ENCODE data around the gene PCNA.
A peak's percentile ranks its signal among the peaks of the same experiment; 100 is the strongest.
"Not testable (repeated sequence)": the region's sequence is repeated elsewhere in the genome, so short reads cannot be mapped to it uniquely, and the experiment has no call there.

Gene PCNA

DNA sequence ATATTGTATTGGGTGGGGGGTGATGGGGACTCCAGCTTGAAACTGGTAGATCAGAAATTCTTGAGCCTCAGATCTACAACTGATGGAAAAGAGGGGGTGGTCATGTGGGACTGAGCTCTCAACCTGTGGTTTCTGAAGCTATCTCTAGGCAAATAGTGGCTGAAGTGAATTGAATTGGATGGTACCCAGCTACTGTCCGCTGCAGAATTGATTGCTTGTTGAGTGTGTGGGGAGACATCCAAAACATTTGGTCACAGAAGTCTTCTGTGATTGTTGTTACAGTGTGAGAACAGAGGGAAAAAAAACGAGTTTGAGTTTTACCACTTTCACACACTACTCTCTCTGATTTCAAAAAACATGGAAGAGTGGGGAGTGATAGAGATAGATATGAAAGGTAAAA is 21.9 kb upstream of the PCNA start:
- DNase-seq = no peak

DNA sequence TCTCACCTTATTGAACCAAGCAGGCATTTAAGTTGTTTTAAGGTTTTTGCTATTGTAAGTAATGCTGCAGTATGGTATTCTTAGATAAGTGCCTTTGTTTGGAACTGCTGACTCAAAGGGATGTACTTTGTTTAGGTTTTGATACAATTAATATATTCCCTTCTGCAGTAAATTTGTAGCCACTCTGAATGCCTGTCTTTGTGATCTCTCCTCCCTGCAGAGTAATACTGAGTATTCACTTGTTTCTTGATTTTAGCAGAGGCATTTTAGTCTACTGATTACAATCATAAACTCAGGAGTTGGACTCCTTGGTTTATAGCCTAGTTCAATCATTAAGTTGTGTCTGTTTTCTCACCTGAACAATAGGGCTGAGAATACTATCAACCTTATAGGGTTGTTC is 20.4 kb upstream of the PCNA start:
- no peak for DNase-seq

DNA sequence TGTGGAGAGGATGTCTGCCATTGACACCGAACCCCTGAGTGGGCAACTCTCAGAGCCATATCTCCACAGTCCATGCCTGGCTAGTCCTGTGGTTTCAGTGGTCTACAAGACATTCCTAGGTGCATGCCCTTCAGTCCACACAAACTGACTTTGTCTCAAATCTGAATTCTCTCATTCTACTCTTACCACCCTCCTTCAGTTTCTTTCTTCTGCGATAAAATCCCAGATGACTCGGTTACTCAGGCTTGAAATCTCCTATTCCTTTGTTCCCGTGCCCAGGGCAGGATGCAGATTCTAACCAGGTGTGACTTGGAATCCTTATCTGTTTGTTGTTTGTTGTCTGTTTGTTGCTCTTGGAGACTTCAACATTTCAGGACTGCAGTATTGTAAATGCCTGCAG is 16.3 kb upstream of the PCNA start:
- no peak for DNase-seq

DNA sequence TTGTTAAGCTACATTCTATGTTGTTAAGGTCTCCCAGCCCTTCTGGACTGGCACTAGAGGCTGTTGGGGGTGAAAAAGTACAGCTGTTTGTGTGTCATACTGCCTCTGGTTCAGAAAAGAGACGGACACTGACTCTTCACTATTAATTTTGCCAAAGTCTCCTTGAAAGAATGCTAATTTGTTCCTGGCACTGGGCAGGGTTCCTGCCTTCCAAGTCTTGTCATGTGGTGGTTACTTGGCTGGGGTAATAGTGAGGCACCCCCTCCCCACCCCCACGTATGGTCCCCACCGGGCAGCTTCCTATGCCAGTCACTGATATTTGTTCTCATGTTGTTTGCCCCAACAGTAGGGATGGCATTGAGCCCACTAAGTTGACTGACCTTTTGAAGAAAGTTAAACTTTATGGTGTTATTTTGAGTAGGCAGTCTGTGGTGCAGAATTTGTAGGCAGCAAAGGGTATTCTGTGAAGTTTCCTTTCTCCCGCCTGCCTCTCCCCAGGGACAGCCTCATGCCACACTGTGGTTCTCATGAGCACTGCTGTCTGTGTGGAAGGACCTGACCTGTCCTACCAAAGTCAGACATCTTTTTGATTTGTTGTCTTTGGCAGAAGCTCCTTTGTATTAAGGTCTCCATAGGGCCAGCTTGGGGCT is 15.7 kb upstream of the PCNA start:
- no peak for DNase-seq

DNA sequence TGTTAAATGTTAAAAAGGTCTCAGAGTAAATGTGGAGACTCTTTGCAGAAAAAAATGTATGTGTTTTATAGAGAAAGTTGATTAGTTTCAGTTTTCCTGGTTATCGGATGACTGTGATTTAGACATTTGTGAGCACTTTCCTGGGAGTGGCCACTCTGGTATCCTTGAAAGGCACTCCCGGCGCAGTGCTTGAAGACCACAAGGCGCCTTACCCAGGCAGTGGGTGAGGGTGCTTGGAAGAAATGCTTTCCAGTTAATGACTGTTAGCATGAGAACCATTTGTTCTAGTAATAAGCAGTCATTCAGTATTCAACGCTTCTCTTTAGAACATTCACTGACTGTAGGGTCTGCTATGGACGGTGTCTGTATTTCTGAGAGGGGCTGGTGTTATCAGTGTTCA is 14.2 kb upstream of the PCNA start:
- DNase-seq = no peak

DNA sequence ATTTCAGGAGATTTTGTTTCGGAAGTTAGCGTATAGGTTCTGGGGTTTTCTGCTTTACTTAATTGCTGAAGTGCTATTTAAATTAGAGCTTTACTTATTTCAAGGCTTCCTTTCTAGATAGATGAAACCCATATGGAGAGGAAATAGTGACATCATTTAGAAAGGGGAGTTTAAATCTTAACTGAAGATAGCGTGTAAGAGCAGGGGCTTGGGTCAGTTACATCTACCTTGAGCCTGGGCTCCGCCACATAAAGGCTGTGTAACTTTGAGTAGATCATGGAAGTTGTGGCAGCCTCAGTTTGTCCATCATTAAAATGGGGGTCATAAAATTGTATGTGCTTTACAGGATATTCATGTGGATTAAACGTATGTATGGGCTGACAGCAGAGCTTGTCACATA is 11.7 kb upstream of the PCNA start:
- DNase-seq = no peak

DNA sequence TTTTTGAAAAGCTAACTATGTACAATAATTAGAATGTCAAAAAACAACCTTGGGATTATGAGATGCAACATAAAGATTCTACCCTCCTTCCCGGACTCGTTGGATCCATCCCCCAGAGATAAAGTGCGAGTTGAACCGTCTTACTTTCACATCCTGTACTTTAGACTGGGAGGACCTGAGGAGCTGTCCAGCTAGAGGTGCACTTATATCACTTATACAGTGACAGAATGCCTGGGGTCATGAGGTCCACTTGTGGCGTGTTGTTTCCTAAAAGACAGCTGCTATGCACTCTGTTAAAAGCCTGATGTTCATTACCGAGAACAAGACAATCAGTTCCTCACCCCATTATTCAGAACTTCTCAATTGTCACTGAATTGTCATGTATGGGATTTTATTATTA is 9.1 kb upstream of the PCNA start:
- peak; percentile 53 for DNase-seq

DNA sequence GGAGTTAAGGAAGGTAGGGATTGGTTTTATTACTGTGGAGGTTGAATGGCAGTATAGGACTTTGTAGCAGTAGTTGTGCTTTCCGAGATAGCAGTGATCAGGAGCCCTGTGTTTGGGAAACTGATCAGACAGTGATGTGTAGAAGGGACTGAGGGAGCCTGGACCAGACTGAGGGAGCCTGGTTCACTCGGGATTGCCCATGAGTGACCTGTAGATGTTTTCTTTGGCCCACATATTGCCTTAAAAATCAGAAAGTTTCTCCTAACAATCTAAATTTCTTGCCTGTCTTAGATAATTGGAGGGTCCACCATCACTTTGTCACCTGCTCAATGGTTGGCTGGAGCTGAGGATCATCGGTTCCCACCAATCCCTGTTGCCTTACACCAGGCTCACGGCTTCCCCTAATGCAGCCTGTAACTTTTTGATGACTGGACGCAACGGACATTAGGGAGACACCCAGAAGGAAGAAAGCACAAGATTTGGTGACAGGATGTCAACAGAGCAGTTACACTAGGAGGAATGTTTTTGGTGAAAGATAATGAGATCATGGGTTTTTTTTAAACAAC is 8.2 kb upstream of the PCNA start:
- no peak for DNase-seq

DNA sequence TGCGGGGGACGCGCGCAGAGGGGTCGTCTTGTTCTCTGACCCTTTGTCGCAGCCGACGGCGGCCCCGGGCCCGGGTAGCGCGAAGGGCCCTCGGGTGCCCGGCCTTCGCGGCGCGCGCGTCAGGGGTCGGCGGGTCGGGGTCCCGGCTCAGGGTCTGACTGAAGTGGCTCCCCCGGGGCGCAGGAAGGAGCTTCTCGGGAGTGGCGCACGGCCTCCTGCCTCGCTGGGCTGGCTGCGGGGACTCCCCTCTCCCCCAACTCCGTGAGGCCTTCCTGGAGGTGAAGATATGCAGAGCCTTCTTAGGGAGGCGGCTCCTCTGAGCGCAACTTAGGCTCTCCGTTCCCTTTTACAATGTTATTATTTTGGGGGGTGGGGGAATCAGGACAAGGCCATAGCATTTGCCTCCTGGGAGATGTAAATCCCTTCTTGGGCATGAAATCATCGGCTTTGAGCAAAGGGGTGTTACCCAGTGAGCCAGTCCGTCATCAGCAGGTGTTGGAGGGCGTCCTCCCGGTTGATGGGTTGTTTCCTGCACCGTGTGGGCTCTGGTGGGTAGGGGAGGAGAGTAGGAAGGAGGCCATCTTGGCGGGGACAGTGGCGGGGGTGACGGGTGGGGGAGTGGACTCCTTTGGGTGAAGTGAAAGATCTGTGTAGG is 7.6 kb upstream of the PCNA start:
- DNase-seq = no peak

DNA sequence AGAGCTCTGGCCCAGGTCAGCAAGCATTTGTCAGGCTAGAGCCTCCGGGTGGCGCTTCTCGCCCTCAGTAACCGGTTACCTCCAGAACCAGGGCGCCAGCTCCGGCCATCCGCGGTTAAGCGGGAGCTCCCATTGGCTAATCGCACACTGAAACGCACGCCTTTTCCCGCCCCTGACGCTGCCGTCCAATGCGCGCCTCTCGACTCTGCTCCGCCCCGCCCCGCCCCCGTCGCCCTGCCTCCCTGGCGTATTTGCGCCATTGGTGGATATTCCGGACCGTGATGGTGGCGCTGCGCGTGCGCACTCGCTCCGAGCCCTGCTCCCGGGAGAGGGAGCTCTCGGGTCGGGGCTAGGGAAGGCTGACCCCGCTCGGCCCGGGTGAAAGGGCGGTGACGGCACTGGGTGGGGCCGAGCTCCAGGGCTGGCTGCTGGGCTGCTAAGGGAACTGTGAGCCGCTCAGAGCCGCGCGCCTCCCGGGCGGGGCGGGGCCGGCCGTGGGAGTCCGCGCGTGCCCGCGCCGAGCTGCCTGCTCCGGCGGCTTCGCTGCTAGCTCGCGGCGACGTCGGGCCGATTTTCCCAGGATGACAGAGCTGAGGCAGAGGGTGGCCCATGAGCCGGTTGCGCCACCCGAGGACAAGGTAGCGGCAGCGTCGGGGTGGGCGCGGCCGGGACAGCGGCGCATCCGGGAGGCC is 6.9 kb upstream of the PCNA start, which contains the start of gene CDS2:
Gene CDS2, plus strand, starts transcription at position 497 of the 692 bp plus-strand sequence. Its CDS starts 85 bp downstream, at position 582.
- peak; percentile 98 for DNase-seq

DNA sequence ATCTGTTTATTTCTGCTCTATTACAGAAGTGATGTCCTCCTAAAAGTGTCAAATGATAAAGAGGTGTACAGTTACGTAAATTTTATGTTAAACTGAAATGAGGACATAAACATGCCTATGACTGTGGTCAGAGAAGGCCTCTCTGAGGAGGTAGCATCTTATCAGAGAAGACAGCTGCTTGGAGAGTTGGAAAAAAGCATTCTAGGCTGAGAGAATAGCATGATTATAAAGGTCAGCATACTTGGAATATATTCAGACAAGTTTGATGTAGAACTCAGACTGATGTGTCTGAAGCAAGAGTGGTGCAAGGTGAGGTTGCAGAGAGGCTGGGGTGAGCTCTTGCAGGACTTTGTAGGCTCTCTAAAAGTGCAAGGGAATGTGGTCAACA is 3.1 kb upstream of the PCNA start:
- DNase-seq = no peak

DNA sequence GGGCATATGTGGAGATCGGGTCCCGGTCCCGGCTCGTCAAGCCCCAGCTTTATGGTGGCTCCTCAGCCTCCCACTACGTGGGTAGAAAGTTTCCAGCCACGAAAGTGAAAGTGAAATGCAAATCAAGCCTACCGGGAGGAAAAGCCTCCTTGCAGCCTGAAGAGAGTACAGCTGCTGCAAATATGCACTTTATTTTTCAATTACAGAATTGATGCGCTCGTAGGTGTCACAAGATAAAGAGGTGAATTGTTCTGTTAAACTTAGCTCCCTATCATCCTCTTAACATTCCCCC is 373 bp upstream of the PCNA start:
- no peak for DNase-seq

DNA sequence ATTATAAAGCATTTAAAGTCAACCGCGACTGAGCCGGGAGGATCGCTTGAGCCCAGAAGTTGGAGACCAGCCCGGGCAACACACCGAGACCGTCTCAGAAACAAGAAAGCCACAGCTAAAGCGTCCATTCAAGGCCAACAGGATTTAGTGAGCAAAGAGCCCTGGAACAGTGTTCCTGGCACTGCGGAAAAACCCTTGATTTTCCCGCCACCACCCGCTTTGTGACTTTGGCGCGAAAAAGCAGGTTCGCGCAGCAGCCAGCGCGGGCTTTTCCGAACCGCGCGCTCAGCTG is 669 bp downstream of the PCNA start:
- DNase-seq = no peak

DNA sequence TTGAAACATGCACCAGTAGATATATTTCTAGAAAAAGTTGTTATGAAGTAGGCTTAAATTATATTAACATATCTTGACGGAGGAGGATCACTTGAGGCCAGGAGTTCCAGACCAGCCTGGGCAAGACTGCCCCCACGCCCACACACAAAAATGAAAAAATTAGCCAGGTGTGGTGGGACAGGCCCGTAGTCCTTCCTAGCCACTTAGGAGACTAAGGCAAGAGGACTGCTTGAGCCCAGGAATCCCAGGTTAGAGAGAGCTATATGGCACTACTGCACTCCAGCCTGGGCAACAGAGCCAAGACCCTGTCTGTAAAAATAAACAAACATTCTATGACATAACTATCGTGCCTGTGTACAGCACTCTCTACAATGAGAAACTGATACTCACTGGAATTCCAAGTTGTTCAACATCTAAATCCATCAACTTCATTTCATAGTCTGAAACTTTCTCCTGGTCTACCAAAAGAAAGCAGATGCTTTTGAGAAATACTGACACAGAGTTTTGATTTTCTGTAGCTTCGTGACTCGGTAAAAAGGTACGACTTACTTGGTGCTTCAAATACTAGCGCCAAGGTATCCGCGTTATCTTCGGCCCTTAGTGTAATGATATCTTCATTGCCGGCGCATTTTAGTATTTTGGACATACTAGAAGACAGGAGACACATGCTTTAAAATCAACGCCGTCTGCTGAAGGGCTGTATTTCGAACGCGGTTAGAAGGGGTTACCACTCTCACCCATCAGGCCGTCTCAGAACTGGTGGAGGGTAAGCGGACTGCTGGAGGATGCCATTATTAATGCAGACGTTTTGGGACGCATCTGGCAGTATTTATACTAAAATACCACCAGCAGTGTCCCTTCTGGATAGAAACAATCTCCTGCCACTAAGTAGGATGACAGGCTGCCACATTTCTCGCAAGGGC is 1.3 kb downstream of the PCNA start:
- DNase-seq = no peak

DNA sequence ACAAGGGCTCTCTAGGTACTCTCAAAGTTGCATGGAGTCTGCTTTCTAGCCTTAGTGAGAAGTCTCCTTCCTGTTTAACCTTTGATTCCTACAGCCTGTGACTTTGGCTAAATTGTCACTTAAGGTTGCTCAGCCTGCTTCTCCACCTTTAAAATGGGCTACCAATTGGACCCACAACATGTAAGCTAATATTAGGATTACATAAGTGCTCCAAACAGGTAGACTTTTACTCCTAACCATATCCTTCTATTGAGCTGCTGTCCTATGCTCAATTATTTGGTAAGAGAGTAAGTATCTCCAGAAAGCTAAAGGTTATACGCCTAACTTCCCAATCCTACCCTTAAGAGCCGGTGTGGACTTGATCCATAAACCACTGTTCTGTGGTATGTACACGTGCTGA is 2.9 kb downstream of the PCNA start:
- no peak for DNase-seq

DNA sequence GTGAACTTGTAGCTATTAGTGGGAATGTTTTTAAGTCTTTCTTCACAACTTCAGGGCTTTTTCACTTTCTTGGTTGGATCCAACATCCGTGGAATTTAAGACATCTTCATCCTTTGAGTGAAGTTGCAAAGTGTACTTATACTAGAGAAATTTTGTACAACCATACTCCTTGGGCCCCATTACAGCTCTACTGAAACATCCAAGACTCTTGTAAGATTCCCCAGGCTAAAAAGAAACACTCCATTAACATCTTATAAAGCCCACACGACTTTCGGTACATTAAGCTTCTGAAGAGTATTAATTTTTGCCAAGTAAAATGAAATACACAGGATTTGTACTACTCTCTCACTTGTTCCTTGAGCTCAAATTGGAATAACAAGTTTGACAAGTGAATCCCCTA is 5.4 kb downstream of the PCNA start:
- no peak for DNase-seq

DNA sequence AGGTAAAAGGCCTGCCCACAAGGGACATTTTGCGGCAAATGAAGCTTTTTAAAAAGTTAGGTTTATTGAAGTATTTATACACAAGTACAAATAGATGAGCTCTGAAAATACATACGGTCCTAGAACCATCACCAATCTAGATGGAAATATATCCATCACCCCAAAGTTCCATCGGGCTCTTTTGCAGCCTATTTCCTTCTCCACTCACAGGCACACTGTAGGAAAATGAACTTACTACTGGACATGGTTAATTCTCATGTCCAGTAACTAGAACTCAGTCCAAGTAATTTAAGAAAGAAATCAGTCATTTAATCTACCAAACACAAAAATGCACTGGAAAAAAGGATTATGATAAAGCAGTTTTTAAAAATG is 6.2 kb downstream of the PCNA start:
- DNase-seq = no peak

DNA sequence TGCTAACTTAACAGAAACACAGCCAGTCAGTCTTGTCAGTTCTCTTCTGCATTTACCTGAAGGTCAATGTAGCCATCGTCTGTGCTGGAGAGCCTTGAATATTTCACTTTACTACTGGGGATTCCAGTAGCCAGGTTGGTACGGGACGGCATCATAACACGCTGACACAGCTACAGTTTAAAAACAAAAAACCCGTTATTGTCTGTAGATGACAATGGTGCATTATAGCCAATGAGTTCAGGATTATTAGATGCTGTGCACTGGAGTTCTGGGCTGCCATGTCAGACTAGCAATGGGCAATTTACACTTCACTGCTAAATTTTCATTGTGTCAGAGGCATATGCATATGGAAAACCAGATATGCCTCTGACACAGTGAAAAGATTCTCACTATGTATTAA is 10.5 kb downstream of the PCNA start:
- no peak for DNase-seq

DNA sequence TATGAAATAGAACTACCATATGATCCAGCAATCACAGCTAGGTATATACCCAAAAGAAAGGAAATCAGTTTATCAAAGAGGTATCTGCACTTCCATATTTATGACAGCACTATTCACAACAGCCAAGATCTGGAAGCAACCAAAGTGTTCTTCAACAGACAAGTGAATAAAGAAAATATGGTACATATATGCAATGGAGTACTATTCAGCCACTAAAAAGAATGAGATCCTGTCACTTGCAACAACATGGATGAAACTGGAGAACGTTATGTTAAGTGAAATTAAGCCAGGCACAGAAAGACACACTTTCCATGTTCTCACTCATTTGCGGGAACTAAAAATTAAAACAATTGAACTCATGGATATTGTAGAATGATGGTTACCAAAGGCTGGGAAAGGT is 15.3 kb downstream of the PCNA start:
- DNase-seq = no peak

DNA sequence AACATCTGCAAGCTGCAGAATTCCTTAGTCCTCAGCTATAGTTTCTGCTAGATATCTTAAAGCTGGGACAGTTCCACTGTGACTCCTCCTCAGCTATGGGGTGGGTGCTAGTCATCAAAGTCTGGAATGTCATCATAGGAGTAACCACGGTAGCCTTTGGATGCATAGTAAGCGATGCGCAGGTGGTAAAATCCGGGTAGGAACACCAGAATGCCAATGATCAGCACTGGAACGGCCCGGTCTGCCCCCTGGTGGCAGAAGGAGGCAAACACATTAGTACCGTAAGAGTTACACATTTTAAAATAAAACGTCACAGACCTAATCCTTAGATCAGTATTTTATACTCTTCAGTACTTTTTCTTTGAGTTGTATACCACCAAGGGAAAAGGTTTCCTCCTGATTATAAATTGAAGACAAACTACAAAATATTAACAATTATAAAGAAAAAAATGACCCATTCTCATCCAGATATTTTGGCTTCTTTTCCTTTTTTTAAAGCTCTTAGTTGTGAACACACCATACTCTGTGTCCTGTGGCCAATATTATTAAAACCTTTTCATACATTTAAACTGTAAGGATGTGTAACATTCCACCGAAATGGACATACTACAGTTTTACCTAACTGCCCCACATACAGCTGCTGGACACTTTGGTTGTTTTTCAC is 18.9 kb downstream of the PCNA start:
- peak; percentile 40 for DNase-seq

DNA sequence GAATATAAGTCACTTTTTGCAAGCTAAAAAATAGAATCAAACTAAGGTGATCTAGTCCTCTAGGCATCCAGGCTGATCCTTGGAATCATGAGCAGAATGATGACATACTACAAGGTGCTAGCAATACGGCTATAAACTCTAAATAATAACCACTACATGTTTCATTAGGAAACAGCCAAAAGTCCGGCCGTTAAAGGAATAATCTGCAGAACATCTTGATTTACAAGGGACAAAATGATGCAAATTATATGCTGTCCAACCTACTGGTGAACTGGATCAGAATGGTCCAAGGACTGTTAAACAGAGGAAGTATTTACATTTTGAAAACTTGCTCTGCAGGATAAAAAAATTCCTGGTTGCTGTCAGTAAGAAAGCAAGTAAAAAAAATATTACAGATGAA is 19.8 kb downstream of the PCNA start:
- DNase-seq = not testable (repeated sequence)

DNA sequence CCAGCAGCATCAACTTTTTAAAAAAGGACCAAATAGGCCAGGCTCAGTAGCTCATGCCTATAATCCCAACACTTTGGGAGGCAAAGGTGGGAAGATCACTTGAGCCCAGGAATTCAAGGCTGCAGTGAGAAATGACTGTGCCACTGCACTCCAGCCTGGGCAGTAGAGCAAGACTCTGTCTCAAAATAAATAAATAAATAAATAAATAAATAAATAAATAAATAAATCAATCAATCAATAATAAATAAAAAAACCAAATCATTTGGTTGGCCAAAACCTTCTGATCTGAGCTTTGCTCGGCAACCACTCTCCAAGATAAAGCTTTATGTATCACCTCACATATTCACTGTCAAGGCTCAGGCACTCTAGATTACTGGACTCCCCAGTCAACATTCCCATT is 20.7 kb downstream of the PCNA start:
- not testable (repeated sequence) for DNase-seq

DNA sequence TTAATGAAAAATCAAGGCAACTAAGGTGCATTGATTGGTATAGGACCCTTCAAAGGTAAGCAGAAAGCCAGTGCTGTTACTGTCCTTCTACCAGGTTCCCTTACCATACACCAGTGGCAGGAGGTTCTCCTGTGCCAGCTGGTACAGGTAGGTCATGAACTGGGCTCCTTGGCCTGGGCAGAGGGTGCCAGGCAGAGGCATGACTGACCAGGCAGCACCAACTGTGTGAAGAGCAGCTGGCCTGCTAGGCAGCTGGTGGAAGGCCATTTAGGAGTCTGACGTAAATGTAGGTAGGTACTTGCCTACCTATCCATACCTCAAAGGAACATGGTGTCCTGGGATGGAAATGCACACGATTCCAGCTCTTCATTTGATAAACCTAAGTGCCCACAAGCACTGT is 23.3 kb downstream of the PCNA start:
- no peak for DNase-seq

Measured in MV-4-11 (cell line).